CMK (cell line): ENCODE results near the gene RAET1E.
"Not testable (repeated sequence)": the region's sequence is repeated elsewhere in the genome, so short reads cannot be mapped to it uniquely, and the experiment has no call there.

Source experiments
- DNase-seq: peaks from one replicate; pipeline ENCODE4 v3.0.0-alpha.2; 2010; ENCODE audit warnings: low read depth

RAET1E gene

DNA sequence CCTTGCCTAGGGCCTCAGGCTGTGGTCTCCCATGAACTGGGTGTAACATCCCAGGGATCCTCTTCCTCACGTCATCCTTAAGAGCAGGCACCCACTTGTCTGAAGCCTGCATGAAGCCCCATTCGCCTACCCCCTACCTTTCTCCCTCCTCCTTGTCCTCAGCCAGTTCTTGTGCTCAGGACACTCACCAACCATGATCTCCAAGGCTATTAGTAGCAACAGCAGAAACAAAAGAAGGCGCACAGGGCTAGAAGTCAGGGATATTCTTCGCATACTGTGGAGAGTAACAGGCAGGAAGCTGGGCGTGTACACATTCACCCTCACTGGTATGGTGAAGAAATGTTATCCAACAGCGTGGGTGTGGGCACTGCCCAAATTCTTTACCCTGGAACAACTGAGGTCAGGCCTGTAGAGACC is 7.3 kb downstream of the RAET1E start:
- DNase-seq, result no peak

DNA sequence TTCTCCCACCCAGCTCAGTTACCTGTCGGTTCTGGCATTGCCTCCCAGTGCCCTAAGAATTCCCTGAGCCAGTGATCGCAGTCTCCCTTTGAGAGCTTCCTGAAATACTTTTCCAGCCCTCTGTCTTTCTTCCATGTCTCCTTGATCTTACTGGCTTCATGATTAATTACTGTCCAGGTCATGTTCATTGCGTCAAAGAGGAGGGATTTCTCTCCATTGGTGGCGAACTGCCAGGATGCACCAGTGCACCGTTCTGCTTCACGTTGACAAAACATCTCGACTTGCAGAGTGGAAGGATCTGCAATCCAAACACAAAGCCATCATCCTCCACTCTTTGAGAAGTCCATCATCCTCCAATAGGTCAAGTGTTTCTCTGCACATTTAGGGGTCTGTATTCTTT is 8.6 kb downstream of the RAET1E start:
- DNase-seq, result no peak

DNA sequence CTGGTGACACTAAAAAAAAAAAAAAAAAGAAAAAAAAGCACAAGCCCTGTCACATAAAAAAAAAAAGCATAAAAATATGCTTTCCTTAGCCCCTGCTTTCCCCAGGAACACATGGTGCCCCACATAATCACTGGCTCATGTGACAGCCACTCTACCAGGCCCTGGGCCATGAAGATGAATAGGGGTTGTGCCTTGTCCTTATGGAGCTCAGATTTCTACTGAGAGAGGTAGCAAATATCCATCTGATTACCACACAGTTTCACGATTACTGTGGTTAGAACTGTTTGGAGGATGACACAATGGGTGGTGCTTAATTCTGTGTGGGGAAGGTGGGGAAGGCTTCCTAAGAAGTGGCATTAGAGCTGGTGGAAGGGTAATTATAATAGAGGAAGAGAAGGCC is 9.3 kb downstream of the RAET1E start:
- no peak for DNase-seq

DNA sequence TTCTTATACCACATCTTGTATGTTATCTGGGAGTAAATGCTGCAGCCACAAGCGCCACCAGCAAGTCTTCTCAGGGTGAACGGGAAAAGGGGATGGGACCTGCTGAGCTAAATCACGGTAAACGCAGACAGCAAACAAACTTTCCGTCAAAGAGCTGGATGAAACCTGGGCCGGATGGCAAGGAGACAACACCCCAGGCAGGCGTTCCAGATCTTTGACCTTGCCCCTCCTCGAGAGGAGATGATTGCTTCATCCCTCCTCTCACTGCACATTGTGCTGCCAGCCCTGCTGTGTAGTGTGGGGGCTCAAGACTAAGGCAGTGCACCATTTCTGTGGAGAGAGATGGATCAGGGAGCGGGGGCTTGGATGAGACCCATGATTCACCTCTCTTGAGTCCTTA is 9.8 kb downstream of the RAET1E start:
- no peak for DNase-seq

DNA sequence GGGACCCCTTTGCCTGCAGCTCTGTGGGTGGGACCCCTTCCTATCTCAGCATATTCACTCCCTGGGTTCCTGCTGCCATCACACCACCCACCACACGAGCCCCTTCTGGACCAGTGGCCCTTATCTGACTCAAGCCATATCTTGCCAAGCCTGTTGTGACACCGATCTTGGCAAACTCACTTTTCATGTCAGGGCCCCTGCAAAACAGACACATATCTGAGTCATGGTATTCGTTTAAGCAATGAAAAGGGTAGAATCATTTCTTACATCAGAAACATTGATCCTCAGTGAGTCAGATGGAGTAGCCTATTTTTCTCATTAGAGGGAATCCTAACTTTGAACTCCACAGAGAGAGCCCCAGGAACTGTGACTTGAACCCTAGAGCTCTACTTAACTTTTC is 10.6 kb downstream of the RAET1E start:
- DNase-seq, result no peak

DNA sequence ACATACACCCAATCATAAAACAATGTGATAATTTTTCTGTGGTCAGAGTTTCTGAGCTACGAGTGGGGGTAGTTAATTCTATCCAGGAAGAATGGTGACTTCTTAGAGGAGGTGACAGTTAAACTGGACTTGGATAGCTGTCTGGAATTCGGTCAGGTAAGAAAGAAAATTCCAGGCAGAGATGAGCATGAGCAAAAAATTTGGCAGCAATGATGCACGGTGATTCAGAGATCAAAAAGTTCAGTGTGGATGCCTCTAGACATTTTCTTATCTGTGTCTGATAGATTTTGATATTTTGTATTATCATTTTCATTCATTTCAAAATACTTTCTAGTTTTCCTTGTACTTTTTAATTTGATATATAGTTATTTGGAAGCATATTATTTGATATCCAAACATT is 12.0 kb downstream of the RAET1E start:
- DNase-seq, result no peak

DNA sequence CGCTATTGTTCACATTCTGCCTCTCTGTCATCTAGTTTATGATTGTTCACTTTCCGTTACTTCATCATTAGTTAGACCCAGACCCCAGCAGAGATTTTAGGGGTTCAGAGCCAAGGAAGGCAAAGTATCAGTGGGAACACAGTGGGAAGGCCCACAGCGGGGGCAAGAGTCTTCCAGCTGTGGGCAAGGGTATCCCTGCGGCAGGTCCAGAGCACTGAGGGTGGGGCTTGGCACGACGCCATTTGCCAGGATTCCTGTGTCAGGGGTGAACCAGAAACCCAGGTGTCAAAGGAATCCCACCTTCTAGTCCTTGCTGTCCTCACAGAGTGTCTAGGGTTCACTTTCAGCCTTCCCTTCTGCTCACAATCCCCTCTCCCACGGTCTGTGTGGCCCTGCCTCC is 13.3 kb downstream of the RAET1E start:
- DNase-seq, result no peak

DNA sequence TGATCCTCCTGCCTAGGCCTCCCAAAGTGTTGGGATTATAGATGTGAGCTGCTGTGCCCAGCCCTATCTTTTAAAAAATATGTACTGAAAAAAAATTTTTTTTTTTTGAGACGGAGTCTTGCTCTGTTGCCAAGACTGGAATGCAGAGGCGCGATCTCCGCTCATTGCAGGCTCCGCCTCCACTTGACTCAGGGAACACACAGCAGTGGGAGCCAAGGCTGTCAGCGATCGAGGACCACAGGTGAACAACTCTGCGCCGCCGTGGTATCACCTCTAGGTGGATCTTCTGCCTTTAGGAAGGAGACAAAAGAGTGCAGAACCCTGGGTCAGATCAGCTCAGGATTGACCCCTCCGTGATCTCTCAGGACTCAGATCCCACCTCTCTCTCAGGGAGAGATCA is 13.7 kb downstream of the RAET1E start:
- DNase-seq, result no peak

DNA sequence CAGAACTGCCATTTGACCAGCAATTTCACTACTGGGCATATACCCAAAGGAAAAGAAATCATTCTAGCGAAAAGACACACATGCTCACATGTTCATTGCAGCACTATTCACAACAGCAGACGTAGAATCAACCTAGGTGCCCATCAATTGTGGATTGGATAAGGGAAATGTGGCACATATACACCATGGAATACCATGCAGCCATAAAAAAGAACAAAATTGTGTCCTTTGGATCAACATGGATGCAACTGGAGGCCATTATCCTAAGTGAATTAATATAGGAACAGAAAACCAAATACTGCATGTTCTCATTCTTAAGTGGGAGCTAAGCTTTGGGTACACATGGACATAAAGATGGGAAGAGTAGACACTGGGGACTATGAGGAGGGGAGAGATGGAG is 16.1 kb downstream of the RAET1E start:
- DNase-seq, result no peak

DNA sequence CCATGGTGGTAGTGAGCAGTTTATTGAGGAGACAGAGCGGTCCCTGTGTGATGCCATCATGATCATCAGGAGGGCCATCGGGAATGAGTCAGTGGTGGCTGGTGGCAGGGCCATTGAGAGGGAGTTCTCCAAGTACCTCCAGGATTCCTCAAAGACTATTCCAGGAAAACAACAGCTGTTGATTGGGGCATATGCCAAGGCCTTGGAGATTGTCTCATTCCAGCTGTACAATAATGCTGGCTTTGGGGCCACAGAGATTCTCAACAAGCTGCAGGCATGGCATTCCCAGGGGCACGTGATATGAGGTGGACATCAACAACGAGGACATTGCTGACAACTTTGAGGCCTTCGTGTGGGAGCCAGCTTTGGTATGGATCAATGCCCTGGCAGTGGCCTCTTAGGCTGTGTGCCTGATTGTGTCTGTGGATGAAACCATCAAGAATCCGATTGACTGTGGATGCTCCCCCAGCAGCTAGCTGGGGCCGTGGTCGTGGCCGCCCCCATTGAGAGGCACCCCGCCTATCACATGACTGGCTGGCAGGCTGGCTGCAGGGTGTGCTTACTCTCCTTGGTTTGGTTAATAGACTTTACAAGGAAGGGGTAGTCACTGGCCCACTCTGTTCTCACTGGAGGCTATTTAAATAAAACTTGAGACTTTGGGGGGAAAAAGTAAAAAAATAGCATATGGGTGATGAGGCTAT is 16.7 kb downstream of the RAET1E start:
- DNase-seq, result no peak

DNA sequence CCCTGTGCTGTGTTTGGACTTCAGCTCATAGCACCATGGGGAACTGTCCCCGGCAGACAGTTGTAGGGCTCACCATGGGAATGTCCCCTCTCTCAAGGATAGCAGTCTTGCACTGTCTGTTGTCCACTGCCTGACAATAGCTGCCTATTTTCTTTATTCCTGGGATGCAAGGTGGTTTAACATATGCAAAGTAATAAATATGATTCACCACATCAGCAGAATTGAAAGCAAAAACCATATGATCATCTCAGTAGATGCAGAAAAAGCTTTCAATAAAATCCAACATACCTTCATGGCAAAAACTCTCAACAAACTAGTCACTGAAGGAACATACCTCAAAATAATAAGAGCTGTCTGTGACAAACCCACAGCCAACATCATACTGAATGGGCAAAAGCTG is 20.3 kb downstream of the RAET1E start:
- DNase-seq, result no peak

DNA sequence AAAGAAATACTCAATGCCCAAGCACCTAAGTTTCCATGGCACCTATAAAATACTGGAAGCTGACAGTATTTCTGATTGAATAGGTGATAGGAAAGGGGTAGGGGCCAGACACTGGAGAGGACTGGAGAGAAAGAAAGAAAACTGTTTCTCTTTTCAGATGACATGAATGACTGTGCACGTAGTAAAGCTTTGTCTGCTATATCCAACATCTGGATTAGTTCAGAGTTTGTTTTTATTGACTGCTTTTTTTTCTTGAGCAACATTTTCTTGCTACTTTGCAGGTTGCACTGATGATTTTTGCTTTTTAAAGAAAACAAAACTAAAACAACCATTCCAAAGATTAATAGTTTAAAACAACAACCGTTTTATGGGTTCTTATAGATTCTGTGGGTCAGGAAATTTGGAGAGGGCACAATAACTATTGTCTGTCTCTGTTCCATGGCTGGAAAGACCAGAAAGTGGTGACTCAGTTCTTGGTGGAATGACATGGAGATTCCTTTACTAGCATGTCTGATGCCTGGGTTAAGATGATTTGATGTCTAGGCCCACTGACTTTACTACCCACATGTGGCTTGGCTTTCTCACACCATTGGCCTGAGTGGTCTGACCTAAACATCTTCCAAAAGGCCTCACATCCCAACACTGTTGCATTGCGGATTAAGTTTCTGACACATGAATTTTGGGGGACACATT is 21.5 kb downstream of the RAET1E start:
- DNase-seq, result no peak

DNA sequence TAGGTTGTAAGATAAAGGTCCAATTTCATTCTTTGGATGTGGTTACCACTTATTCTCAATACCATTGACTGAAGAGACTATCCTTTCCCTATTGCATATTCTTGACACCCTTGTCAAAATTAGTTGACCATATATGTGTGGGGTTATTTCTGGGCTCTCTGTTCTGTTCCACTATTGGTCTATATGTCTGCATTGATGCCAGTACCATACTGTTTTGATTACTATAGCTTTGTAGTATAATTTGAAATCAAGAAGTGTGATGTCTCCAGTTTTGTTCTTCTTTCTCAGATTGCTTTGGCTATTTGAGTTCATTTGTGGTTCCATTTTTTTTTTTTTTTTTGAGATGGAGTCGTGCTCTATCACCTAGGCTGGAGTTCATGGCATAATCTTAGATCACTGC is 25.7 kb downstream of the RAET1E start:
- no peak for DNase-seq

DNA sequence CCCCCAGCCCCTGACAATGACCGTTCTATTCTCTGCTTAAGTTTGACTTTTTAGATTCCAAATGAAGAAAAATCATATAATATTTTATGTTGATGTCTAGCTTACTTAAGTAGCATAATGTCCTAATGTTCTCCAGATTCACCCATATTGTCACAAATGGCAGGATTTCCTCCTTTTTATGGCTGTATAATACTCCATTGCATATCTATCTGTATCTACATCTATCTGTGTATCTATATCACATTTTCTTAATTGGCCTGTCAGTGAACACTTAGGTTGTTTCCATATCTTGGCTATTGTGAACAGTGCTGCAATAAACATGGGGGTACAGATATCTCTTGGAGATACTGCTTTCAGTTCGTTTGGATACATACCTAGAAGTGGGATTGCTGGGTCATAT is 26.7 kb downstream of the RAET1E start:
- no peak for DNase-seq

DNA sequence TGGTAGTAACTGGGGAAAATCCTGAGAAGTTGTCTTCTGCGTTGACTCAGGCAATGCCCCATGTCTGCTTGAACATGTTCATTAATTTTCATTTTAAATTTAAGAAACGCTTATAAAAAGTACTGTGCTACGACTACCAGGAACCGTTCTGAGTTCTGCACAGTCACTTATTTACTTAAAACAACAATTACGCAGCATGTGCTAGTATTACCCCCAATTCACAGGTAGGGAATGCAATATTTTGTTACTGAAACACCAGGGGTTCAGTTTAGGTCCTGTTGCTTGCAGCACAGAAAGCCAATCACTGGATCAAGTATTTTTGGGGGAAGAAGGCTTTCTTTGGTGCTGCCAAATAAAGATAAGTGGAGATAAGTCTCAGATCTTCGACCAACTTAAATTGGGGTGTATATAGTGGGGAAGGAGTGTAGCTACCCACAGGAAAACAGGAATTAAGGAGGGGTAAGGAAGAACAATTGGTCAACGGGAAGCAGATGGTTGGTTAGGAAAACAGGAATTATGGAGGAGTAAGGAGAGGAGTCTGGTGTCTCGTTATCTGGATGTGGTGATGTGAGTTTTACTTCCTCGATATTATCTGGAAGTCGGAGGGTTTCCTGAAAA is 28.5 kb downstream of the RAET1E start:
- DNase-seq, result no peak

DNA sequence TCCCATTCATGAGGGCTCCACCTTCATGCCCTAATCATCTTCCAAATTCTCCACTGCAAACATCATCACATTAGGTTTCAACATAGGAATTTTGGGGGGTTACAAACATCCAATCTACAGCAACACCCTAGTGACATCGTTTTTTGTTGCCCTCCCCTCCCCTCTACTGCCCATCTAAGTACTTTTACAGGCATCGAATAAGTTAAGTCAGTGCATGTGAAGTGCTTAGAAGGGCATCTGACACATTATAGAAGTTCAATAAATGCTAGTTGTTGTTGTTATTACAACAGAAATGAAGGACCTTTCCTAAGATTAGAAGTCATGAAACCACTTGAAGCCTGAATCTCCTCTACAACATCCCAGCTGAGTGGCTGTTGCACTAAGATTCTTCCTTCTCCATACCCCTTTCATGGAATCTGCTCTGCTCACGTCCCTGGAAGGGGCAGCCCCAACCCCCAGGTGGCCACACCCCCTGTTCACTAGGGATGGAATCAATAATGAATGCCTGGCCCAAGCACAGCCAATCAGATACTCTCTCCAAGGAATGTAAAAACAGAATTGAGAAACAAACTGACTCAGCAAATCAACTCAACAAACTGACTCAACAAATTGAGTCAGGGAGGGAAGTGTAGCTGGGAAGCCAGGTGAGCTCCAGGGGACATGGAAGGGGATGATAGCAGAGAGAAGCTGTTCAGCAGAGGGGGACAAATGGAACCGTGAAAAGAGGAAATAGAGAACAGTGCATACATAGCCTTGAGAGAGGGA is 29.9 kb downstream of the RAET1E start:
- no peak for DNase-seq

DNA sequence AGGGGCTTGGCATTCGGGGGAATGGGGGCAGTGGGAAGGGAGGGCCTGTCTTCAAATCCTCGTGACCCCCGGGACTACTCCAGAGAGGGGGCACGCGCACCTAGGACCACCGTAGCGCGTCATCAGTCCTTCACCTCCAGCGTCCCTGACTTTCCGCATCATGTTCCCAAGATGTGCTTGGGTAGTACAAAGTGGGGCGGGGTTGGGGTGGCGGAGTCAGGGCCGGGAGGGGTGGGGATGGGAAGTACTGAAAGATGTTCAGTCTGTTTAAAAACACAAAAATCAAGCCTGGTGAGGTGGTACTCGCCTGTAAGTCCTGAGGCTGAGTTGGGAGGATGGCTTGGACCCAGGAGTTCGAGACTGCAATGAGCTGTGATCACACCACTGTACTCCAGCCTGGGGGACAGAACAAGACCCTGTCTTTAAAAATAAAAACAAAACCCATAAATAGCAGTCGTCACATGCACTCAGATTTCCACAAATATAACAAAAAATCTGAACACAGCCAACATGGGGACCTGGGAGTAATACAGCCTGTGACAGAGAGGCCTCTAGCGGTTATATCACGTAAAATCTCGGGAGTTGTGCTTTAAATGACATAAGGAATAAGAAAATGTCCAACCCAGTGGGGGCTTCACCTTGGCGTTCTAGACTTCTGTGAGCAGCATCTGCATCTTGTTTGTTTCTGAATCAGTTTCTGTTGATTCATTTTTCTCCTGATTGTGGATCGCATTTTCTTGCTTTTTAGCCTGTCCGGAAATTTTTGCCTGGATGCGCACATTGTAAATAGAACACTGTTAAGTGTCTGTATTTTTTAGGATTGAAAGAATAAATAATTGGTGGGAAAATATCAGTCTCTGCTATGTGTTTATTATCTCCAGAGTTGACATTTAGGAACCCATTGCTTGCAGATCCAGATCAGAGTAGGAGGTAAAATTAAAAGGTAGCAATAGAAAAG is 33.1 kb downstream of the RAET1E start:
- no peak for DNase-seq

DNA sequence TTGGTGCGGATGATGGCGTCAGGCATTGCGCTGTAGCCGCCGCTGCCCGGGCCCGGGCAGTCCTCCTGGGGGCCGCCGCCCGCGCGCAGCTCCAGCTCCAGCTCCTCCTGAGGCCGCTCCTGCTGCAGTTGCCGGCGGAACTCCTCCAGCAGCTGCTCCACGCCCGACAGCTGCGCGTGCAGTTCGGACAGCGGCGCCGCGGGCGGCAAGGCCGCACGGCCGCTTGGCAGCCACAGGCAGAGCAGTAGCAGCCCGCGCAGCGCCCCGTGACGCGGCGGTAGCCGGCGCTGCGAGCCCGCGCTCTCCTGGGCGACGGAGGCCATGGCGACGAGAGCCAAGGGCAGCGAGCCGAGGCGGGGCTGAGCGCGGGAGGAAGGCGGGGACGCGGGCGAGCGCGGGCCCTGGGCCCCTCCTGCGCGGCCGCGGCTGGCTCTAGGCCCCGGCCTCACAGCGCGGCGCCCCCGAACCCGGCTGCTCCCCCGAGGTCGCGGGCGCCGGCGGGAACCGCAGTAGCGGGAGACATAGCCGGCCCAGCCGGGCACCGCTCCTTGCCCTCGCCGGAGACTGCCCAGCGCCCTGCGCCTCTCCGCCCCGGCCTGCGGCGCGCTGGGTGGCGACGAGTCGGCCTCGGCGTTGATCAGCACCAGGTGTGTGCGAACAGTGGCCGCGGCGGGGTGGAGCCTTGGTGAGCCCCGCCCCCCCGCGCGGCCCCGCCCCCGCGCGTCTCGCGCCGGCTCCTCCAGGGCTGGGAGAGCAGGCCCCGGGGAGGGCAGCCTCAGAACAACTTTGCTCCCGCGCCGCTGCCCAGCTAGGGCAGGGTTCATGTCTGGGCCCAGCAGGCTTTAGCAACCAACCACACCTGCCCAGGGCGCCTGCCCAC is 34.0 kb downstream of the RAET1E start, which contains the start of gene LRP11:
Gene LRP11, minus strand, starts transcription at position 662 of the 880 bp plus-strand sequence. Its CDS starts 339 bp downstream, at position 323.
- DNase-seq, result no peak

DNA sequence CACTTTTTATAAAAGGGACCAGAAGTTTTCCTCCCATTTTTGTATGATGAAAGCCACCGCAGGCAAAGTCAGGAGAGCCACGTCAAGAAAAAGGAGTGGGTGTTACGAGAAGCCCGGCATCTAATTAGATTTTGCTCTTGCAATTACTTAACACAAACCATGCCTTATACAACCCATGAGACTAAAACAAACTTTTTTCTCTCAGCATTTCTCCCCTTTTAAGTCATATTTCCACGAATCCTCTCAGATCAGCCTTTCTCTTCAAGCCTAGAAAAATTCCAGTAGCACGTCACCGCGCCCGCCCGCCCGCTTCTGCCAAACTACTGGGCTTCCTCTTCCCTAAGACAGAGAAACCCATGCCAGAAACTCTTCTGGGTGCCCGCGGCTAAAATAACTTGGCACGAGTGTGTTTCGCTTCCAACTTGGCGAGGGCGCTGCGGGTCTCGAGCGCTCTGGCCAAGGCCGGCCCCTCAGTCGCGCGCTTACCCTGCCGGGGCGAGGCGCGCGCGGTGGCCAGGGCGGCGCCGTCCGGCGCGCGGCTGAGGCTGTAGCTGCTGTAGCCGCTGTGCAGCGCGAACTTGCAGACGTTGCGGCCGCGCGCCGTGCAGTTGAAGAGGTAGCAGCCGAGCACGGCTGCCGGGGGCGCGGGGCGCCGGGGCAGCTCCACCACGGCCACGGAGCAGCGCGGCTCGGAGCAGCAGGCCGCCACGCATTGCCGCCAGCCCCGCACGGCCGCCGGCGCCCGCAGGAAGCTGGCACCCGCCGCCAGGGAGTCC is 34.8 kb downstream of the RAET1E start:
- DNase-seq, result no peak

DNA sequence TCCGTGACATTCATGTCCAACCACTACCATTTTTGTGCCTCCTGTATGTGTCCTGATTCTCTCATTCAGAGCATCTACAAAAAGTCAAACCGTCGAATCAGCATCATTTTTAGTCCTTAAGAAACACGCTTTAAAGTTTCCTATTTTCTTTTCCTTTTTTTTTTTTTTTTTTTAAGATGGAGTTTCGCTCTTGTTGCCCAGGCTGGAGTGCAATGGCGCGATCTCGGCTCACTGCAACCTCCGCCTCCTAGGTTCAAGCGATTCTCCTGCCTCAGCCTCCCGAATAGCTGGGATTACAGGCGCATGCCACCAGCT is 35.5 kb downstream of the RAET1E start:
- not testable (repeated sequence) for DNase-seq
